NCI-H460 (cell line): ENCODE measurements around the gene RASSF7. TPM values are rescaled to one million over a fixed set of nuclear protein-coding genes. Genes with fewer than 3 reads are reported as not detected.
"Not testable (repeated sequence)": the region's sequence is repeated elsewhere in the genome, so short reads cannot be mapped to it uniquely, and the experiment has no call there.

Experiments
- DNase-seq: peaks from one replicate; pipeline ENCODE4 v3.0.0-alpha.2; 2016; ENCODE audit warnings: low read depth; ENCODE audit errors: extremely low read depth
- polyA plus RNA-seq: library from polyadenylated mRNA; depleted of rRNA; stranded (reverse); fragments of >200 nt; gene quantifications from 2 replicates; pipeline ENCODE4 v1.2.3, GENCODE V29; 2014; cell fraction: nucleus; rRNA removed
- total RNA-seq: library from RNA; depleted of rRNA; stranded (reverse); fragments of >200 nt; shearing (Covaris generic); gene quantifications from 2 replicates; pipeline ENCODE4 v1.2.3, GENCODE V29; 2014; rRNA removed

RASSF7 gene, protein sequence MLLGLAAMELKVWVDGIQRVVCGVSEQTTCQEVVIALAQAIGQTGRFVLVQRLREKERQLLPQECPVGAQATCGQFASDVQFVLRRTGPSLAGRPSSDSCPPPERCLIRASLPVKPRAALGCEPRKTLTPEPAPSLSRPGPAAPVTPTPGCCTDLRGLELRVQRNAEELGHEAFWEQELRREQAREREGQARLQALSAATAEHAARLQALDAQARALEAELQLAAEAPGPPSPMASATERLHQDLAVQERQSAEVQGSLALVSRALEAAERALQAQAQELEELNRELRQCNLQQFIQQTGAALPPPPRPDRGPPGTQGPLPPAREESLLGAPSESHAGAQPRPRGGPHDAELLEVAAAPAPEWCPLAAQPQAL
- total RNA-seq, result 3.0 and 4.3 TPM in 2 replicates
- 23.7 and 70.3 TPM in 2 replicates for polyA plus RNA-seq

DNA sequence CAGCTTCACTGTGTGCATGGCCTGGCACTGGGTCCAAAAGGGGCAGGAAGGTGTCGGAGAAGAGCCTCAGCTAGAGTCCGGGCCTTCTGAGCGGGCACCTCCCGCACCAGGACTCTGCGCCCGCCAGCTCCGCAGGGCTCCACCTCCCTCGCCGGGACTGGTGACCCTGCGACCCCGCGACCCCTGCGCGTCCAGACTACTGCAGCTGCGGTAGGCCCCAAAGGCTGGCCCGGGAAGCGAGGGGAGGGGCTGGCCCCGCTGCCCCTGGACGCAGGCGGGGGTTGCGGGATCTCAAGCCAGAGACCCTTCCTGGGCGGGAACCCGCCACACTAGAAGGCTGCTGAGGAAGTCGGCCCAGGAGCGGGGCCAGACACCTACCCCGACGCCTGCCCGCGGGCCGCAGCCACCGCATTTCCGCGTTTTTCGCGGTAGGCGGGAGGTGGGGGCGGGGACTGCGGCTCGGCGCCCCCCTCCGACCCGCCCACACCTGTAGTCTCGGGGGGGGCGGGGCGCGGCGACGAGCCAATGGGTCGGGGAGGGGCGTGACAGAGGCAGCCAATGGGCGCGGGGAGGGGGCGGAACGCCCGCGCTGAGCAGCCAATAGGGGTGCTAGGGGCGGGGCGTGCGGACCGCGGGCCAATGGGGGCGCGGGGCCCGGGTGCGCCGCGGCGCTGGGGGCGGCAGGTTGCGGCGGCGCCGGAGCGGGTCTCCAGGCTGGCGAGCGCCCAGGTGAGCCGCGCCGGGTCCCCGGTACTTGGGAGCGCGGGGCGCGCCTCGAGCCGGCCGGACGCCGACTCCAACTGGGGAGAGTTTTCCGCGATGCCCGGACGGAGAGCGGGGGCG lies at the start of gene RASSF7, which contains the start of gene LMNTD2:
RASSF7 (plus strand) TSS at position 666 of the 843 bp plus-strand sequence. CDS start 799 bp downstream, outside the sequence.
LMNTD2 (minus strand) TSS at position 434 of the 843 bp plus-strand sequence; CDS start at position 412, 22 bp downstream.
- peak; percentile 75 for DNase-seq

DNA sequence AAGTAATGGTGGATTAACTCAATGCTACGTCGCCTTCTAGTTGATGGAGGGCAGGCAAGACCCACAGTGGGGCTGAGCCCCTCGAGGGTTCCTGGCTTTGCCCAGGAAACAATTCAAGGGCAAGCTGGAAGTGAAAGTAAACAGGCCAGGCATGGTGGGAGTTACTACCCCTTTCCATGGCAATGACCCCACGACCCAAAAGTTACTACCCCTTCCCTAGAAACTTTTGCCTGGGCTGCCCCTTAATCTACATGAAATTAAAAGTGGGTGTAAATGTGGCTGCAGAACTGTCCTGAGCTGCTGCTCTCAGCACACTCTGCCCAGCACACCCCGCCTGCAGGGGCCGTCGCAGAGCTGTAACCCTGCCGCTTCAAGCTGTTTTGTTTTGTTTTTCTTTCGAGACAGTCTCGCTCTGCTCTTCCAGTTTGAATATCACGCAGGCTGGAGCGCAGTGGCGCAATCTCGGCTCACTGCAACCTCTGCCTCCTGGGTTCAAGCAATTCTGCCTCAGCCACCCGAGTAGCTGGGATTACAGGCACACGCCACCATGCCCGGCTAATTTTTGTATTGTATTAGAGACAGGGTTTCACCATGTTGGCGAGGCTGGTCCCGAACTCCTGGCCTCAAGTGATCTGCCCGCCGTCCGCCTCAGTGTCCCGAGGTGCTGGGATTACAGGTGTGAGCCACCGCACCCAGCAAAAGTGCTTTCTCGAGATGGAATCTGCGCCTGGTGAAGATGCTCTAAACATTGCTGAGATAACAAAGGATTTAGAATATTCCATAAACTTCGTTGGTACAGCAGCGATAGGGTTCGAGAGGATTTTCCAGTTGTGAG lies 47.8 kb upstream of the RASSF7 start:
- no peak for DNase-seq

DNA sequence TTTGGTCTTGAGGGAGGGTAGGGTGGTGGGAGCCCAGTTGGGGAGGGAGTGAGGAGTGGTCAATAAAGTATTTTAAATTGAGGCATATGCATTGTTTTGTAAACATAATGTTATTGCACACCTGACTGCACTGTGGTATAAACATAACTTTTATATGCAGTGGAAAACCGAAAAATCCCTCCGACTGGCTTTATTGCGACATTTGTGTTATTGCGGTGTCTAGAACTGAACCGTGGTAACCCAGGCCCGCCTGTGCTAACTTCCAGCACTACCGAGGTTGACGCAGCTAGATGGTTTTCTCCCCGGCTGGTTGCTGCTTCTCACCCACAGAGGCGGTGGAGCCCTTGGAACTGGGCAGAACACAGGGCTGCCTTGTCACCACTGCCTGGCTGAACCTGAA lies 46.2 kb upstream of the RASSF7 start:
- DNase-seq, result no peak

DNA sequence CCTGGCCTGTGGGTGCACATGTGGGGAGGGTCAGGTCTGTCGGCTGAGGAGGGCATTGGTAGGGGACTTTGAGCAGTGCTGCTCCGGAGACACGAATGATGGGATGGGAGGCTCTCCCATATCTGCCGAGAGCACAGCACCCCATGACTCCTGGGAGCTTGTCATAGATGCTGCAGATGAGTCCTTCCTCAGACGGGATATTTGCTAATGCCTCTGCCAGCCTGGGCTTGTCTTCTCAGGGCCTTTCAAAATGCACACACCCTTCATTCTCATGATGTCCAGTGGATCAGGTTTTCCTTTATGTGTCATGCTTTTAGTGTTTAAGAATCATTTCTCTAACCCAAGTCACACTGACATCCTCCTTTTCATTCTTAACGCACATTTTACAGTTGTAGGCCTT lies 45.6 kb upstream of the RASSF7 start:
- no peak for DNase-seq

DNA sequence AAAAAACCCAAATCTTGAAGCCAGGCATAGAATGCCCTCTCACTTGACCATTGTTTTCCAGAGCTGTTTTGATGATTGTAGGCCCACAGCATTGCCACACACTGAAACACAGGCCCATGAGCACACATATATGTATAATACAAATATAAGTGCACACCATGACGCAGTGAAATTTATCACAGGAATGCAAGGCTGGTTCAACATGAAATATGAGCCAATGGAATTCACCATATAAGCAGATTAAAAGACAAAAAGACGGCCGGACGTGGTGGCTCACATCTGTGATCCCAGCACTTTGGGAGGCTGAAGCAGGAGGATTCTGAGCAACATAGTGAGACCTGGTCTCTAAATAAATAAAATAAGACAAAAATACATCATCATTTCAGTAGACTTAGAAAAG lies 44.4 kb upstream of the RASSF7 start:
- no peak for DNase-seq

DNA sequence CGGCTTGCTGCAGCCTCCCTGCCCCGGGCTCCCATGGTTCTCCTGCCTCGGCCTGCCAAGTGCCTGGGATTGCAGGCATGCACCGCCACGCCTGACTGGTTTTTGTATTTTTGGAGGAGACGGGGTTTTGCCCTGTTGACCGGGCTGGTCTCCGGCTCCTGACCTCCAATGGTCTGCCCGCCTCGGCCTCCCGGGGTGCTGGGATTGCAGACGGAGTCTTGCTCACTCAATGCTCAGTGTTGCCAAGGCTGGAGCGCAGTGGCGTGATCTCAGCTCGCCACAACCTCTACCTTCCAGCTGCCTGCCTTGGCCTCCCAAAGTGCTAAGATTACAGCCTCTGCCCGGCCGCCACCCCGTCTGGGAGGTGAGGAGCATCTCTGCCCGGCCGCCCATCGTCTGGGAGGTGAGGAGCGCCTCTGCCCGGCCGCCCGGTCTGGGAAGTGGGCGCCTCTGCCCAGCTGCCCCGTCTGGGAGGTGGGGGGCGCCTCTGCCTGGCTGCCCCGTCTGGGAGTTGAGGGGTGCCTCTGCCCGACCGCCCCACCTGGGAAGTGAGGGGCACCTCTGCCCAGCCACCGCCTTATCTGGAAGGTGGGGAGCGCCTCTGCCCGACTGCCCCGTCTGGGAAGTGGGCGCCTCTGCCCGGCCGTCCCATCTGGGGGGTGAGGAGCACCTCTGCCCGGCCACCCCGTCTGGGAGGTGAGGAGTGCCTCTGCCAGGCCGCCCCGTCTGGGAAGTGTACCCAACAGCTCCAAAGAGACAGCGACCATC lies 43.7 kb upstream of the RASSF7 start:
- not testable (repeated sequence) for DNase-seq

DNA sequence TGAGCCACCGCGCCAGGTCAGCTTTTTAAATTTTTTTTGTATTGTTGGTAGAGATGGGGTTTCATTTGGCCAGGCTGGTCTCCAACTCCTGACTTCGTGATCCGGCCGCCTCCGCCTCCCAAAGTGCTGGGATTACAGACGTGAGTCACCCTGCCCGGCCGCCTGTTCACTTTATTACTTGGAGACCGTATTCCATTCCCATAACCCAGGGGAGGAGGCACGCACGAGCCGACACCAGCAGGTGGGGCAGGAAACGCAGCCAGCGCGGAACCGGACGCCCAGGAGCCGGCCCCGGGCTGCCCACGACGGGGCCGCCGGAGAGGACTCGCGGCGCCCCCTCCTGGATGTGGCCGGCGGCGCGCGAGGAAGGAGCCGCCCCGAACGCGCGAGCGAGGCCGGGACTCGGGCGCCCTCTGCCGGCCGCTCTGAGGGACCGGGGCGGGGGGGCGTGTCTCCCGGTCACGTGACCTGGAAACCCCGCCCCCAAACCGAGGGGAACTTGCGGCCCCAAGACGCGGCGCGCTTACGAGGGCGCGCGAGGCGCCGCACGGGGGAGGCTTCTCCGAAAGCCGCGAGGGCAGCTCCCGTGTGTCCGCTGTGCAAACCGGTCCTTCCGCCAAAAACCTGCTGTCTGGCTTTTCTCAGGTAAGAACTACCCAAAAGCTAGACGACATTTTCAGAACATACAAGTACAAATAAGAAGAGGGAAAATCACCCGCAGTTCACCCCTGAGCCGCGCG lies 42.1 kb upstream of the RASSF7 start:
- DNase-seq, result peak; percentile 92

DNA sequence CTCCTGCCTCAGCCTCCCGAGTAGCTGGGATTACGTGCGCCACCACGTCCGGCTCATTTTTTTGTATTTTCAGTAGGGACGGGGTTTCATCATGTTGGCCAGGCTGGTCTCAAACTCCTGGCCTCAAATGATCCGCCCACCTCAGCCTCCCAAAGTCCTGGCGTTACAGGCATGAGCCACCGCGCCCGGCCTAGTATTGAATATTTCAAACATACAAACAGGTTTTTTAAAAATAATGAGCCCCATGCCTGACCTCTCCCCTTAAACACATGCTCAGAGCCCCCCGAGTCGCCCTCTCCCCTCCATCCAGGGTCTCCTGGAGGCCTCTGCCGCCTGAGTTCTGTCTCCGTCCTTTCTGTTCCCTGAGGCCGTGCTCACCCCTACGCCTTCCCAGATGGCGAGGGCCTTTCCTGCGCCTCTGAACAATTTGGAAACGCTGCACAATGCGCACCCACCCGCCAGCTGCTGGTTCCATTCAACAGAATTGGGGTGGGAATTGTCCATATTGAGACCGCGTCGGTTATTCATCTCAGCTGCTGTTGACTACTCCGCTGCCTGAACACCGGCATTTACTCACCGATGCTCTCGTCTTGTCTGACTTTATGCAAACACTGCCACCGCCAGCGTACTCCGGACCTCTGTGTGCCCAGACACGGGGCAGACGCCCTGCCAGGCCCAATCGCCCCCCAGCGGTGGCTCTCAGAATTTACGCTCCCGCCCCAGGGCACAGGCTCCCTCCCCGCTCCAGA lies 40.2 kb upstream of the RASSF7 start:
- no peak for DNase-seq

DNA sequence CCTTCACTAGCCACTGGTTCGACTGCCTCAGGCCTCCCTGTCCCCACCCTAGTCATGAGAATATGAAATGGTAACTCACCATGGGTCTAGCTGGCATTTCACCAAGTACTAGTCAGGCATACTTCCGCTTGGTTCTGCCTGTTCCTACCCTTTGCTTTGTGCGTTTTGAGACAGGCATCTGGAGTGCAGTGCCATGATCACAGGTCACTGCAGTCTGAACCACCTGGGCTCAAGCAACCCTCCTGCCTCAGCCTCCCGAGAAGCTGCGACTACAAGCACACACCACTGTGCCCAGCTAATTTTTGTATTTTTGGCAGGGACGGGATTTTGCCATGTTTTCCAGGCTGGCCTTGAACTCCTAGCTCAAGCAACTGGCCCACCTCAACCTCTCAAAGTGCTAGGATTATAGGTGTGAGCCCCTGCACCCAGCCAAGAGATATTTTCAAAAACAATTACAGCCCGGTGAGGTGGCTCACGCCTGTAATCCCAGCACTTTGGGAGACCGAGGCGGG lies 39.5 kb upstream of the RASSF7 start:
- DNase-seq, result no peak

DNA sequence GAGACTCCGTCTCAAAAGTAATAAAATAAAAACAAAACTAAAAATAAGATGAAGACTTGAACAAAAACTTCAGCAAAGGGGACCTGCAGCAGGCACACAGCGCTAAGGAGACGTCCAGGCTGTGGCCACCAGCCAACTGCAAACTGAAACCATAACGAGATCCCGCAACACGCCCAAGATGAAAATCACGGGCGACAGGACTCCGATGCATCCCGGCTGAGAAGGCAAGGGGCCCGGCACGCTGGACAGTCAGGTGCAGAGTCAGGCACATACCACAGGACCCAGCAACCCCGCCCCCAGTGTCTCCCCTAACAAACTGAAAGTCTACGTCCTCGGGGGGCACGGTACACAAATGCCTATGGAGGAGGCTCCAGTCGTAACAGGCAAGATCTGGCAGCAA lies 34.6 kb upstream of the RASSF7 start:
- DNase-seq, result no peak

DNA sequence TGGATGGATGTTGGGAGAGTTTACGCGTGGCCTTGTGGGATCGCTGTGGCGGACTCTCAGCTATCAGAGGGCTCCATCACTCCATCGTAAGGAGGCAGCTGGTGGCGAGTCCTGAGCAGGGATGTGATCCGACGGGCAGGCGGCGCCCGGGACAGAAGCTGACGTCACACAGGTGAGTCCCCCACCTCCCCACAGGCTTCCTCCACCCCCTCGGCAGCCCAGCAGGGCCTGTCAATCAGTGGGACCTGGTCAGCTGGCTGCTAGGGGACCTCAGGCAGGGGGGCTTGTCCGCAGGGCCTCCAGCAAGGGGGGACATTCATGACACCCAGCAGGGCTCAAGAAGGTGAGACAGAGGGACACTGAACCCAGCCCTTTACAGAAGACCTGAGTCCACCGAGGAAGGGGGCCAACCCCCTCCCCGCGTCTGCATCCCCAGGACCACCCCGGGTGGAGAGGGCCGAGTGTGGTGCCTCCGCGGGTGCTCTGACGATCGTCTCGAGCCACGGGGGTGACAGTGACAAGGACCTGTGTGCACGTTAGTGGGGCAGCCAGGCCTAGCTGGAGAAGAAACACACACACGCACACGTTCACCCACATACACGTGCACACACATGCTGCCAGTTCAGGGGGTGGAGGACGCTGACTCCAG lies 32.5 kb upstream of the RASSF7 start:
- DNase-seq, result no peak

DNA sequence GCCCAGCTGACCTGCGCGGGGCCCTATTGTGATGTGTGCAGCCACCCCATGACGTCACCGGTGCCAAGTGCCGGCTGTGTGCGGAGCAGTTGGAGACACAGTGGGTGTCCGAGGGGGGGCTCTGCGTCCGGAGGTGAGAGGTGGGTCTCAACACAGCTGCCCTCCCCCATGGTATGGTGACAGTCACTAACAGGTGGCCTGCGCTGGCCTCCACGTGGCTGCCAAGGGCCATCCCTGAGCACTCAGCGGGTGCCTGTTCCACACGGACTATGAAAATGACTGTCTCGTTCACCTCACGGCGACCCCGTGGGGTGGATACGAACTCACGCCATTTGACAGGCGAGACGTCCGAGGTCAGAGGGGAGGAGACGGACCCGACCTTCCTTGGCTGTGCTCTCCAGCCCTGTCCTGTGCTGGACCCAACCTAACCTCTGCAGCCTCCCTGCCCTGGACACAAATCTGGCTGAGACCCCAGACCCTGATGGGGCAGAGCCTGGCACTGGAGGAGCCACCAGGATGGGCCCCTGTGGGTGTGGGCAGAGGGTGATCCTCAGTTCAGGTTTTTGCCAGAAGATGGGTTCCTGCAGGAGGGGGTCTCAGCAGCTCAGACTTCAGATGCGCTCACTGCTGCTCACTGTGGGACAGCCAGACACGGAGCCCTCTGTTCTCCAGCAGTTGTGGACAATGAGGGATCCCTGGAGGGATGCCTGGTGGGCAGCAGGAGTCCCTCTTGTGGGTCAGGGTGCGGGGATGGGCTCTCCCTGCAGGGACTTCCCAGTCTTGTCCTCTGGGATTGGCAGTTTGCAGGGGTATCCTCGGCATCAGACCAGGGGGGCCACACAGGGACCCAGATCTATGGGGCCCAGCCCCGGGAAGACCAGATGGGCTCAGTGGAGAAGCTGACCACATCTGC lies 31.7 kb upstream of the RASSF7 start:
- no peak for DNase-seq

DNA sequence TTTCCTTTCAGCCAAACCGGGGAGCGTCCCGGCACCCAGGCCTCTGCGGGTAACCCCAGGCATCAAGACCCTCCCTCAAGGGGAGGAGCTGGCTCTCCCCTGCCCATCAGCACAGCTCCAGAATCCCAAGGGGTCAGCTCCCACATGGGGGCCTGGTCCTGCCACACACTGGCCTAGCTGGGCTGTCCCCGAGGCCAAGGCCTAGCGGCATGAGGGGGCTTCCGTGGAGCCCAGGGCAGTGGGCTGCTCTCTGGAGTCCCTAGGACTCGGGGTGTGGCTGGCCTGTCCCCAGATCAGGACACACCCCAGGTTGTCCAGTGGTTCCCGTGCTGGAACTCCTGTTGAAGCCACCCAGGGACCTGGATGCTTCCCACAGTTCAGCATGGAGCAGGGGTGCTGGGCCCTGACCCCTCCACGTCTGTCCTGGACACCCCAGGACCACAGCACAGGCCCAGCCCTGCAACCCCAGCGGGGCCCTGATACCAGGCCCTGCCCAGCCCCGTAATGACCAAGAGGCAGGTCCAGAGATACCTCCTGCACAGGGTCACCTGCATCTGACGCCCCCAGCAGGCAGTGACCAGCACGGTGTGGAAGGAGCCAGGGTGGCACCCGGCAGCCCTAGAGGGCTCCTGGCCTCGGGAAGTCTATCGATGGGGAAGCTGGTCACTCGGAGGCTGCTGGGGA lies 30.9 kb upstream of the RASSF7 start:
- DNase-seq, result no peak

DNA sequence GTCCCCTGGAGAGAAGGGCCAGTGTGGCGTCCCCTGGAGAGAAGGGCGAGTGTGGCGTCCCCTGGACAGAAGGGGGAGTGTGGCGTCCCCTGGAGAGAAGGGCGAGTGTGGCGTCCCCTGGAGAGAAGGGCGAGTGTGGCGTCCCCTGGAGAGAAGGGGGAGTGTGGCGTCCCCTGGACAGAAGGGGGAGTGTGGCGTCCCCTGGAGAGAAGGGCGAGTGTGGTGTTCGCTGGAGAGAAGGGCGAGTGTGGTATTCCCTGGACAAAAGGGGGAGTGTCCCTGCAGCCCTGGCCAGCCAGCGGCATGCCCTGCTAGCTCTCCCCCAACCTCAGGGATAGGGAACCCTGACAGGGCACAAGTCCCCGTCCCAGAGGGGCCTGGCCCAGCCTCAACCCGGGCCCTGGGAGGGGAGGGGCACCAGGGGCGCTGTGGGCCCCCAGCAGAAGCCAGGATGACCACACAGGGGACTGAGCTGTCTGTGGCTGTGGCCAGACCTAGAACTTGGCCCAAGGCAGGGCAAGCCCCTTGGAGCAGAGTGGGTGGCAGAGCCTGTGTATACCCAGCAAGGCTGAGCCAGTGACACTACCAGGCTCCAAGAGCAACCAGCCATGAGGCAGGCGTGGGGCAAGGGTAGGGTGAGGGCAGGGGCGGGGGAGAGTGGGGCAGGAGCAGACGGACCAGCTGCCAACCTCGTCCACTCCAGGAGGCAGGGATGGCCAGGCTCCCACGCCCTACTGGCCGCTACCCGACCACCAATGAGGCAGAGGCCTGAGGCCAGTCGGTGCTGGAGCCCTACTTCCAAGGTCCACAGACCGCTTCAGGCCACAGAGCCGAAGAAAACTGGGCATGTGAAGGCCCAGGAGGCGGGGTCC lies 29.6 kb upstream of the RASSF7 start:
- no peak for DNase-seq

DNA sequence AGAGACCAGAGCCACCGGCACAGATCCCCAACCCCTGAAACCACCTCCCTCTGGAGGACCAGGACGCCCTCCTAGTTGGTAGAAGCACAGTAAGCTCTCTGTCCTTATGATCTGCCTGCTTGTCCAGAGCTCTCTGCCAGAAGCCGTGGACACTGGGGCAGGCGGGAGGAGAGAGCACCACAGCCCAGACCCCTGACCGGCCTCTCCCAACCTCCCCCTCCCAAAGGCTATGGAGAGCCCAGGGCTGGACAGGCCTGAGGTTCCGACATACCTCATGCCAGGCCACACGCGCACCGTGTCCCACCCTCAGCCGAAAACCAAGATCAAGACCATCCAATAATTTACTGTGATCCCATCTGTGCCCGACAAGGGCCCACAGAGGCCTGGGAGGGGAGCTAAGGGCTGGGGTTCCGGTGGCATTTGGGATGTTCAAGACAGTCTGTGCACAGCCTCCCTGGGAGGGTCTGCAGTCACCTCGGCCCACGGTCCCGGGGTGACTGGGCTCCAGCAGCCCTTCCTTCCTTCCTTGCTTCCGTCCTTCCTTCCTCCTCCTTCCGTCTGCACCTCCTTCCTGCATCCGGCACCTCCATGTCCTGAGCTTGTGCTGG lies 28.7 kb upstream of the RASSF7 start:
- no peak for DNase-seq
